Measurements from ENCODE around the gene C4orf36.

- TF ChIP-seq, protein P1, sequence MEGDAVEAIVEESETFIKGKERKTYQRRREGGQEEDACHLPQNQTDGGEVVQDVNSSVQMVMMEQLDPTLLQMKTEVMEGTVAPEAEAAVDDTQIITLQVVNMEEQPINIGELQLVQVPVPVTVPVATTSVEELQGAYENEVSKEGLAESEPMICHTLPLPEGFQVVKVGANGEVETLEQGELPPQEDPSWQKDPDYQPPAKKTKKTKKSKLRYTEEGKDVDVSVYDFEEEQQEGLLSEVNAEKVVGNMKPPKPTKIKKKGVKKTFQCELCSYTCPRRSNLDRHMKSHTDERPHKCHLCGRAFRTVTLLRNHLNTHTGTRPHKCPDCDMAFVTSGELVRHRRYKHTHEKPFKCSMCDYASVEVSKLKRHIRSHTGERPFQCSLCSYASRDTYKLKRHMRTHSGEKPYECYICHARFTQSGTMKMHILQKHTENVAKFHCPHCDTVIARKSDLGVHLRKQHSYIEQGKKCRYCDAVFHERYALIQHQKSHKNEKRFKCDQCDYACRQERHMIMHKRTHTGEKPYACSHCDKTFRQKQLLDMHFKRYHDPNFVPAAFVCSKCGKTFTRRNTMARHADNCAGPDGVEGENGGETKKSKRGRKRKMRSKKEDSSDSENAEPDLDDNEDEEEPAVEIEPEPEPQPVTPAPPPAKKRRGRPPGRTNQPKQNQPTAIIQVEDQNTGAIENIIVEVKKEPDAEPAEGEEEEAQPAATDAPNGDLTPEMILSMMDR (IDR thresholded peaks at IDR 0.05): no peak
- no peak for TF ChIP-seq EP300 (IDR thresholded peaks at IDR 0.05)
These were observed 35.3 kb downstream of the C4orf36 start for GRCh38 chr4:86856896-86857295.

Measured in ovary (tissue), 3 donors.